KMS-11 (cell line): Measurements from ENCODE around the gene RMI1.
A peak's percentile ranks its signal among the peaks of the same experiment; 100 is the strongest.

ENCODE experiments used
- H2AFZ ChIP-seq: fragments of 200-600 bp; sonication (generic); 2 replicates; pipeline ENCODE4 v1.6.1; 2016; ENCODE audit warnings: antibody characterized with exemption, mixed run types, low read depth
- H3K27ac ChIP-seq: fragments of 200-600 bp; sonication (generic); 2 replicates; pipeline ENCODE4 v1.6.1; 2016; ENCODE audit warnings: mild to moderate bottlenecking, mixed run types
- H3K27me3 ChIP-seq: fragments of 200-600 bp; sonication (generic); 2 replicates; pipeline ENCODE4 v1.6.1; 2017; ENCODE audit warnings: mild to moderate bottlenecking, low read depth, mixed run types, moderate library complexity; ENCODE audit not compliant: insufficient read depth
- H3K36me3 ChIP-seq: fragments of 200-600 bp; sonication (generic); 2 replicates; pipeline ENCODE4 v1.6.1; 2017; ENCODE audit warnings: mild to moderate bottlenecking, mixed run types; ENCODE audit not compliant: insufficient read depth
- H3K4me1 ChIP-seq: fragments of 200-600 bp; sonication (generic); 2 replicates; pipeline ENCODE4 v1.6.1; 2016; ENCODE audit warnings: mild to moderate bottlenecking, low read depth, mixed run types; ENCODE audit not compliant: poor library complexity, severe bottlenecking
- H3K4me2 ChIP-seq: fragments of 200-600 bp; sonication (generic); 2 replicates; pipeline ENCODE4 v1.7.0; 2016; ENCODE audit warnings: mild to moderate bottlenecking, mixed run types
- H3K4me3 ChIP-seq: fragments of 200-600 bp; sonication (generic); IDR thresholded peaks from 2 replicates; pipeline ENCODE4 v1.6.1; 2017; ENCODE audit warnings: low read depth, low read length, mixed read lengths; ENCODE audit not compliant: insufficient read depth
- H3K79me2 ChIP-seq: fragments of 200-600 bp; sonication (generic); 2 replicates; pipeline ENCODE4 v1.6.1; 2016; ENCODE audit warnings: low read depth, mixed run types; ENCODE audit not compliant: insufficient read depth
- H3K9ac ChIP-seq: fragments of 200-600 bp; sonication (generic); 2 replicates; pipeline ENCODE4 v1.6.1; 2016; ENCODE audit warnings: mild to moderate bottlenecking, mixed run types
- H4K20me1 ChIP-seq: fragments of 200-600 bp; sonication (generic); 2 replicates; pipeline ENCODE4 v1.6.1; 2016; ENCODE audit warnings: mild to moderate bottlenecking, mixed run types; ENCODE audit not compliant: insufficient read depth
- TF ChIP-seq, protein P1 (sequence below): fragments of 200-600 bp; sonication (generic); conservative IDR thresholded peaks from 2 replicates; pipeline ENCODE4 v1.6.1; 2017; ENCODE audit warnings: low read depth, mild to moderate bottlenecking, antibody characterized with exemption, low read length, moderate library complexity, mixed read lengths

Gene RMI1

DNA sequence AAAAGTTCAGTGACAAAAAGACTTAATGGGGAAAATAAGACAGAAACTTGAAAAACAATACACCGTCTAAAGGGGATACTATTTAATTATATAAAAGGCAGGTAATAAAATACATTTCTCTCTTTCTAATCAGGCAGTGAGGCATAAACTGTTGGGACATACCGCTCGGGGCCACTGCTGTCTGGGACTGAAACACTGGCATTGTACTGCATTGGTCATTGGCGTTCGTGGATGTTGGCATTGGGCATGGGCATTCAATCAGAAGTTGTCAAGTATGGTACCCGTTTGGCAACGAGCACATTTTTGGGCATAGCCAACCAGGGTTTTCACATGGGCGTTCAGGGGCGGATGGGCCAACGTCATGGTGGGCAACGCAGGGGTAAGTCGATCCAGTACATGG lies 5.3 kb upstream of the RMI1 start:
- peaks cover 62% of the 10 kb centered on the region for H3K36me3 ChIP-seq

DNA sequence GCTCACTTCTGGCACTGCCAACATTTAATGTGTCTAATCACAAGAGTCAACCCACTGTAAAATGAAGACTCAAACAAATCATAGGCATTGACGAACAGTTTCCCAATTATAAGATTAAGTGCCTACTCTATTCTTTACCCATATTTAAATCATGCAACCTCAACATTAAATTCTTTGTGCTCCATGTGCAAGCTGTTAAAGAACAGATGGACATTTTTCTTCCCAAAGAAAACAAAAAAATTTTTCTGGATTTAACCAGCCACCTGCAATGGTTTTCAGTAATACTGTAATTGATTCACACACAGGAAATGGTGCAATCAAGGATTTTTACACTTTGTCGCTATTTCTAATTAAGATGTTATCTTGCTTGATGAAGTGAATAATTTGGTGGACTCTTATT lies 4.2 kb upstream of the RMI1 start:
- Histone ChIP-seq H2AFZ (no peak overlapping the region), H3K9ac (no peak overlapping the region), H3K27me3 (no peaks in the 10 kb centered on the region), H3K4me2 (peak overlapping the region; percentile 65; the same call in 1 of the 2 replicates), H3K4me3 (no peak overlapping the region), H4K20me1 (peaks cover 78% of the 10 kb centered on the region), H3K79me2 (peaks cover 93% of the 10 kb centered on the region), H3K4me1 (peaks cover 38% of the 10 kb centered on the region), H3K36me3 (peaks cover 55% of the 10 kb centered on the region), H3K27ac (no peak overlapping the region; the same call in 1 of the 2 replicates)
- TF ChIP-seq, protein P1, sequence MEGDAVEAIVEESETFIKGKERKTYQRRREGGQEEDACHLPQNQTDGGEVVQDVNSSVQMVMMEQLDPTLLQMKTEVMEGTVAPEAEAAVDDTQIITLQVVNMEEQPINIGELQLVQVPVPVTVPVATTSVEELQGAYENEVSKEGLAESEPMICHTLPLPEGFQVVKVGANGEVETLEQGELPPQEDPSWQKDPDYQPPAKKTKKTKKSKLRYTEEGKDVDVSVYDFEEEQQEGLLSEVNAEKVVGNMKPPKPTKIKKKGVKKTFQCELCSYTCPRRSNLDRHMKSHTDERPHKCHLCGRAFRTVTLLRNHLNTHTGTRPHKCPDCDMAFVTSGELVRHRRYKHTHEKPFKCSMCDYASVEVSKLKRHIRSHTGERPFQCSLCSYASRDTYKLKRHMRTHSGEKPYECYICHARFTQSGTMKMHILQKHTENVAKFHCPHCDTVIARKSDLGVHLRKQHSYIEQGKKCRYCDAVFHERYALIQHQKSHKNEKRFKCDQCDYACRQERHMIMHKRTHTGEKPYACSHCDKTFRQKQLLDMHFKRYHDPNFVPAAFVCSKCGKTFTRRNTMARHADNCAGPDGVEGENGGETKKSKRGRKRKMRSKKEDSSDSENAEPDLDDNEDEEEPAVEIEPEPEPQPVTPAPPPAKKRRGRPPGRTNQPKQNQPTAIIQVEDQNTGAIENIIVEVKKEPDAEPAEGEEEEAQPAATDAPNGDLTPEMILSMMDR: no peak

More for the DNA sequence above, 5.3 kb upstream of the RMI1 start:
- no peak overlapping the region for H3K4me3 ChIP-seq
- TF ChIP-seq, protein P1: no peak
- H4K20me1 ChIP-seq: peaks cover 78% of the 10 kb centered on the region
- H3K27ac ChIP-seq: no peak overlapping the region
- peaks cover 97% of the 10 kb centered on the region for H3K79me2 ChIP-seq
- no peak overlapping the region for H3K4me2 ChIP-seq
- H3K4me1 ChIP-seq: peaks cover 38% of the 10 kb centered on the region
- no peaks in the 10 kb centered on the region for H3K27me3 ChIP-seq
- H2AFZ ChIP-seq: no peak overlapping the region
- no peak overlapping the region for H3K9ac ChIP-seq

DNA sequence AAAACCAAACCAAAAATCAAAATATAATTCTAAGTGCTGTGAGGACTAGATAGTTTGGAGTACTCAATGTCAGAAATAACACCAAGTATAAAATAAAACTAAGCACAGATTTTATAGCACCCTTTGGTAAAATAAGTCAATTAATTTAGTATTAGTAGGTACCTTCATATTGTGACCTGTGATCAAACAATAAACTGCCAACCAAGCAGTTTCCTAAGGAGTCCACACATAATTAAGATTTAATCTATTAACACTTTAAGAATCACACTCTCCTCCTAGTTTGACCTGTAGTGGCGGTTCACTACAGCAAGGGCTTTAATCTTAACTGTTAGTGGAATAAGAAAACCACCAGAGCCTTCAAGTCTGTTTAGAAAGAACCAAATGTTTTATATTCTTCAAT lies 3.4 kb upstream of the RMI1 start:
- Histone ChIP-seq H3K4me3 (no peak overlapping the region), H3K4me1 (peaks cover 43% of the 10 kb centered on the region)

DNA sequence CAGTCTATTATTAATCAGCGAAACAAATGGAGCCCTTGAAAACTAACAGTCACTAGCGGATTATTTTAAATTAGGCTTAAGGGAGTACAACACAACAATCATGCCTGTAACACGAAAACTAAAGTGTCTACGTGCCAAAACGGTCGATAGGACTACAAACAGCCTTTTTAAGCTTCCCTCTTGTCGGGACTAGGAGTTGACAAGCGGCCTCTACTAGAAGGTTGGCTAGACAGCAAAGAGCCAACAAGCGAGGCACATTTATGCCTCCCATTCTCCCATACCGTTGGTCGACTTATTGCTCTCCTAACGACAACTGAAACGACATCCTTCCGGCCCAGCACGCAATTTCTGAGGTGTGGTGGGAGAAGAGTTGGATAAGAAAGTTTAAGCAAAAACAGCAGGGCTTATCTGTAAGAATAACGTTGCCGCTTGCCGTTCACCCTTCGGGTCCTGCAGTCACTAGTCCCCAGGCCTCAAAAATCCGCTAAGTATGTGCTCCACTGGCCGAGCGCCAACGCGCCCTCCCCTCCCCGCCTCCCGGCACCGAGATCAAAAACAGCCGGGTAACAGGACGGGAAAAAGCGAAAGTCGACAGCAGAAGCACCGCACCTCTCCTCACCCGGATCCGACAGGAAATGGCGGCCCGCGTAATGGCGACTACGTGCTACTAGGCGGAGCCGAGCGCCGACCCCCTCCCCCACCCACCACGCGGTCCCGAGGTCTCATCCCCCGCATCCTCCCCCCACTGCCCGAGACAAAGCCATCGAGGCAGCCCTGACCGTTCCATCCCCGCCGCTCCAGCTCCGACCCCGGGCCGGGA lies 1.4 kb upstream of the RMI1 start:
- peaks cover 50% of the 10 kb centered on the region for H4K20me1 ChIP-seq

More for the DNA sequence above, 3.4 kb upstream of the RMI1 start:
- no peak overlapping the region for H3K27ac ChIP-seq
- H4K20me1 ChIP-seq: peaks cover 69% of the 10 kb centered on the region
- H3K4me2 ChIP-seq: peak overlapping the region; percentile 65
- peaks cover 93% of the 10 kb centered on the region for H3K79me2 ChIP-seq
- peak overlapping the region; percentile 100; the same call in 1 of the 2 replicates for H3K9ac ChIP-seq
- TF ChIP-seq, protein P1: no peak
- H2AFZ ChIP-seq: no peak overlapping the region
- peaks cover 47% of the 10 kb centered on the region for H3K36me3 ChIP-seq
- H3K27me3 ChIP-seq: no peaks in the 10 kb centered on the region

More for the DNA sequence above, 1.4 kb upstream of the RMI1 start:
- TF ChIP-seq, protein P1: no peak
- peak overlapping the region; percentile 36 for H3K4me3 ChIP-seq
- H3K4me2 ChIP-seq: peak overlapping the region; percentile 67
- H3K27ac ChIP-seq: peak overlapping the region; percentile 100
- peak overlapping the region; percentile 100 for H3K9ac ChIP-seq
- no peak overlapping the region for H2AFZ ChIP-seq
- H3K79me2 ChIP-seq: peaks cover 94% of the 10 kb centered on the region
- peaks cover 29% of the 10 kb centered on the region for H3K36me3 ChIP-seq
- H3K4me1 ChIP-seq: peaks cover 61% of the 10 kb centered on the region
- no peaks in the 10 kb centered on the region for H3K27me3 ChIP-seq
